Pancreas (tissue), 10 donors: ENCODE results near the gene TOPAZ1. TPM values are rescaled to one million over a fixed set of nuclear protein-coding genes. Genes with fewer than 3 reads are reported as not detected.

Experiments used
- ATAC-seq, 4 donors: fragments of 200-7000 bp; cut with Tn5 transposase; one replicate each; pipeline versions ENCODE4 v1.8.0 to v1.9.1; 2020; ENCODE audit warnings: mild to moderate bottlenecking in 4 of 4, moderate library complexity in 4 of 4
- DNase-seq, 6 donors: peaks; one replicate each; pipeline ENCODE4 v3.0.0-alpha.2; 2020
- FAIRE-seq: peaks from 2 replicates; lab custom pipeline; 2012; peaks lifted over from hg19 to GRCh38; lab: Jason Lieb, UNC
- H3K27ac ChIP-seq, 4 donors: fragments of 200-600 bp; sonication (generic); 1 replicate in 3 of 4; 2 replicates in 1 of 4; pipeline versions ENCODE4 v1.5.0 to v1.8.0; 2020
- H3K27me3 ChIP-seq, 4 donors: fragments of 200-600 bp; one replicate each; pipeline ENCODE4 v1.8.0; 2021
- H3K36me3 ChIP-seq, 3 donors: fragments of 200-600 bp; sonication (generic) in 1 of 3; one replicate each; pipeline versions ENCODE4 v1.5.0 to v1.8.0; 2020 to 2021
- H3K4me1 ChIP-seq, 3 donors: fragments of 200-600 bp; one replicate each; pipeline ENCODE4 v1.8.0; 2021
- H3K4me3 ChIP-seq, 4 donors: fragments of 200-600 bp; sonication (generic) in 2 of 4; one replicate each; pipeline versions ENCODE4 v1.5.0 to v1.8.0; 2020 to 2021
- H3K9me3 ChIP-seq, 4 donors: fragments of 200-600 bp; one replicate each; pipeline ENCODE4 v1.8.0; 2021
- WGBS, 2 donors: extraction: QIAGEN DNeasy Blood & Tissue Kit; methylation state at CpG; one replicate each; pipeline ENCODE4 v1.1.7; 2013; 5-methylcytosine and 5-hydroxymethylcytosine counted together
- intact Hi-C, 3 donors: fragments of 100-400 bp; cut with DNase I; formaldehyde crosslinking; loops; one replicate each; pipeline versions ENCODE4 v1.11.1 to v1.14.2; 2022
- polyA plus RNA-seq, 2 donors: library from polyadenylated mRNA; stranded (reverse); fragments of 200-250 nt; gene quantifications; one replicate each; pipeline ENCODE4 v1.2.3, GENCODE V29; 2013
- total RNA-seq, 6 donors: library from RNA; stranded (reverse); fragmentation: NEBNext Ultra II Directional in 4 of 6; extraction: Animal tissue kit (Norgen Biotek cat#: 25700) in 4 of 6; gene quantifications; one replicate each; pipeline versions ENCODE4 v1.2.1 to v1.2.4, GENCODE V29; 2021 to 2023
- TF ChIP-seq, protein P1 (sequence below), 4 donors: fragments of 200-600 bp; sonication (generic) in 3 of 4; IDR thresholded peaks; one replicate each; pipeline versions ENCODE4 v1.5.0 to v1.8.0; 2021; ENCODE audit warnings: antibody characterized with exemption in 4 of 4
- donor health status: healthy with polysubstance abuse.
- donor health status: DM: no; HTN: no; CAD: no; lungs with moderate emphysema.
- donor health status: DM: no; HTN: no; CAD: no.
- donor health status: control.
- donor health status: control.
- donor health status: Bipolar disorder and iron deficiency.
- donor health status: DM: yes; HTN: yes; CAD: no.
- donor health status: DM: no; HTN: no; CAD: no.
- donor health status: DM: no; HTN: no; CAD: no.
- donor health status: DM: yes; HTN: yes; CAD: no.

TOPAZ1 gene
- total and polyA plus RNA-seq, 8 donors, result not detected

DNA sequence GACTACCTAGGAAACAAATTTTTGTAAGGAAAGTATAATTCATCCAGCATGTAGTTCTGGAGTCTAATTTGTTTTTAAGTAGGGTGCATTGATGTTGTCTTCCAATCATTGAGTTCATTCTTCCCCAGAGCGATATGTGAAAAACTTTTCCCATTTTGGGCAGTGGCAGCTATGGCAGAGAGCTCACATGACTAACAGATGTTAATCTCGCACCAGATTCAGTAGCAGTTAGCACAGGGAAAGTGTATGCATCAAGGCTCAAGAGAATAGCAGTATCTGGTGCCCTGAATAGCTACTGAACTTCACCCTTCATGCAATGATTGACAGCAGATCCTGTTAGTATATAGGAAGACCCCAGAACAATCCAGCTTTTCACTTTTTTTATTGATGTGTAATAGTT is 50.6 kb downstream of the TOPAZ1 start:
- whole genome bisulfite sequencing, 2 donors, result 73 to 84% methylated on average over 2 of the region's 2 CpGs
- no peak overlapping the region for H3K4me3 ChIP-seq
- DNase-seq (no peak), FAIRE-seq (no peak), ATAC-seq (no peak)
- H3K36me3 ChIP-seq, result no peaks in the 10 kb centered on the region
- no peak overlapping the region for H3K27ac ChIP-seq
- intact Hi-C loops, result no loop called here
- TF ChIP-seq, protein P1, sequence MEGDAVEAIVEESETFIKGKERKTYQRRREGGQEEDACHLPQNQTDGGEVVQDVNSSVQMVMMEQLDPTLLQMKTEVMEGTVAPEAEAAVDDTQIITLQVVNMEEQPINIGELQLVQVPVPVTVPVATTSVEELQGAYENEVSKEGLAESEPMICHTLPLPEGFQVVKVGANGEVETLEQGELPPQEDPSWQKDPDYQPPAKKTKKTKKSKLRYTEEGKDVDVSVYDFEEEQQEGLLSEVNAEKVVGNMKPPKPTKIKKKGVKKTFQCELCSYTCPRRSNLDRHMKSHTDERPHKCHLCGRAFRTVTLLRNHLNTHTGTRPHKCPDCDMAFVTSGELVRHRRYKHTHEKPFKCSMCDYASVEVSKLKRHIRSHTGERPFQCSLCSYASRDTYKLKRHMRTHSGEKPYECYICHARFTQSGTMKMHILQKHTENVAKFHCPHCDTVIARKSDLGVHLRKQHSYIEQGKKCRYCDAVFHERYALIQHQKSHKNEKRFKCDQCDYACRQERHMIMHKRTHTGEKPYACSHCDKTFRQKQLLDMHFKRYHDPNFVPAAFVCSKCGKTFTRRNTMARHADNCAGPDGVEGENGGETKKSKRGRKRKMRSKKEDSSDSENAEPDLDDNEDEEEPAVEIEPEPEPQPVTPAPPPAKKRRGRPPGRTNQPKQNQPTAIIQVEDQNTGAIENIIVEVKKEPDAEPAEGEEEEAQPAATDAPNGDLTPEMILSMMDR (IDR thresholded peaks at IDR 0.05), result no peak
- no peaks in the 10 kb centered on the region for H3K9me3 ChIP-seq
- no peaks in the 10 kb centered on the region for H3K27me3 ChIP-seq
- H3K4me1 ChIP-seq, result no peaks in the 10 kb centered on the region

GRCh38 chr3:44292947-44293346 is 51.3 kb downstream of the TOPAZ1 start:
- H3K36me3 ChIP-seq, result no peaks in the 10 kb centered on the region
- 84 to 90% methylated on average over 1 of the region's 1 CpG for WGBS, 2 donors
- no peaks in the 10 kb centered on the region for H3K4me1 ChIP-seq
- H3K9me3 ChIP-seq, result no peaks in the 10 kb centered on the region
- DNase-seq, result no peak
- intact Hi-C loops, result no loop called here
- H3K27ac ChIP-seq, result no peak overlapping the region
- no peak for ATAC-seq
- TF ChIP-seq, protein P1 (IDR thresholded peaks at IDR 0.05), result no peak
- H3K27me3 ChIP-seq, result no peaks in the 10 kb centered on the region
- no peak for FAIRE-seq
- no peak overlapping the region for H3K4me3 ChIP-seq

- no peak overlapping the region for H3K27ac ChIP-seq
- FAIRE-seq, result no peak
- no peaks in the 10 kb centered on the region for H3K36me3 ChIP-seq
- H3K4me1 ChIP-seq, result no peaks in the 10 kb centered on the region
- ATAC-seq, result no peak
- intact Hi-C loops, result no loop called here
- no peaks in the 10 kb centered on the region for H3K9me3 ChIP-seq
- DNase-seq, result no peak
- no peaks in the 10 kb centered on the region for H3K27me3 ChIP-seq
- H3K4me3 ChIP-seq, result no peak overlapping the region
- TF ChIP-seq, protein P1 (IDR thresholded peaks at IDR 0.05), result no peak
Observed at GRCh38 chr3:44297255-44297654, 55.6 kb downstream of the TOPAZ1 start.

DNA sequence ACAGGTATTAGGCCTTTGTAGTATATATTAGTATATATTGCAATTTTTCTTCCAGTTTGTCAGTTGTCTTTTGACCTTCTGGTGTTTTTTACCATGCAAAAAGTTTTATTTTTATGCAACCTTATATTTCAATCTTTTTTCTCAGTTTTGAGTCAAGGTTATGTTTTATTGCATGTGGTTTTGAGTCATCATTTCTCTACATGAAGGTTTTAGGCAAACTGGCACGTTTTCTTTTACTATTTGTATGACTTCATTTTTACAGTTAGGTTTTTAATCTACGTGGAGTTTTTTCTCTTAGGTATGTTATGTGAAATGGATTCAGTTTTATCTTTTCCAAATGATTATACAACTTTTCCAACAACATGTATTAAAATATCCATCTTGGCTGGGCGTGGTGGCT is 60.1 kb downstream of the TOPAZ1 start:
- intact Hi-C loops, result no loop called here
- ATAC-seq (no peak), FAIRE-seq (no peak), DNase-seq (no peak)
- Histone ChIP-seq H3K27me3 (no peaks in the 10 kb centered on the region), H3K4me1 (no peaks in the 10 kb centered on the region), H3K9me3 (no peaks in the 10 kb centered on the region), H3K36me3 (no peaks in the 10 kb centered on the region), H3K4me3 (no peak overlapping the region), H3K27ac (no peak overlapping the region)
- WGBS, 2 donors, result 78 to 90% methylated on average over 3 of the region's 3 CpGs
- TF ChIP-seq, protein P1 (IDR thresholded peaks at IDR 0.05), result no peak

GRCh38 chr3:44309500-44309899 is 67.8 kb downstream of the TOPAZ1 start:
- Histone ChIP-seq H3K4me3 (no peak overlapping the region), H3K27ac (no peak overlapping the region), H3K4me1 (no peaks in the 10 kb centered on the region), H3K9me3 (no peaks in the 10 kb centered on the region), H3K36me3 (no peaks in the 10 kb centered on the region), H3K27me3 (no peaks in the 10 kb centered on the region)
- TF ChIP-seq, protein P1 (IDR thresholded peaks at IDR 0.05), result no peak
- ATAC-seq, result no peak
- DNase-seq, result no peak
- intact Hi-C loops, result no loop called here
- no peak for FAIRE-seq
